NCI-H187 treated with DMSO at 0.1 percent for 48 hours (cell line): ENCODE measurements around the gene ADAMTSL2.

ENCODE experiments used
- DNase-seq: peaks from one replicate; lab custom pipeline; 2025; lab: John Stamatoyannopoulos, UW

ADAMTSL2 gene

DNA sequence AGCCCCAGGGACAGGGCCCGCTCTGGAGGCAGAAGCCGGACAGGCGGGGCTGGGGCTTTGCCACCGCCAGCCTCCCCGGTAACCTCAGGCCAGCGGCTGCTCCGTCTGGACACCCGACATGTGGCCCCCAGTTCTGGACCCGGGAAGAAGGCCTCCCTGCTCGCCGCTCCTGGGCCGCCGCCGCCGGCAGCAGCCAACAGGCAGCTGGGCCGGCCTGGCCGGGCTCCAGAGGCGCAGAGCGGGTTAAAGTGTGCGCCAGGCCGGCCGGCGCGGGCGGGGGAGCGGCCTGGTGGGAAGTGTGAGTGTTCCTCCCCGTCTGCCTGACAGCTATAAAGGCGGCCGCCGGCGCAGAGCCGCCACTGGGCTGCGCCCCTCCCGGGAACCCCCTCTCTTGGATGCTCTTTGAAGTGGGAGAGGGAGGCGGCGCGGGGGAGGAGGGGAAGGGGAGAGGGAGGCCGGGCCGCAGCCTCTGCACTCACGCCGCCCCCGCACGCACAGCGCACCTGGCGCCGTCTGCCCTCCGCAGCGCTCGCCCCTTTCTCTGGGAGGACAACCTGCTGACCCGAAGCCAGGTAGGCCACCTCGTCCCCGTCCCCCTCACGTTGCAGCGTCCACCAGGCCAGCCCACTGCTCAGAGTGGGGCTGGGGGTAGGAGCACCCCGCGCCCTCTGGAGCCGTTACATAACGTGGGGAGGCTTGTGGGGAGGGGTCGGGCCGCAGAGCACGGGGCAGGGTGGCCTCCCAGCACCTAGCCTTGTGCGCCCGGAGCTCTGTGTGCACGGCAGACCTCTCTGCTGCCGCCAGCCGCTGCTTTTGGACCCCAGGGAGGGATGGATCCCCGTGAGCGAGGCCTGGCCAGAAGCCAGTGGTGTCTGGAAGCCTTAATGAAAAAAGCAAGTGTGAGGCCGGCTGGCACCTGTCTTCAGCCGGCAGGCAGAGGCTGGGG lies at the start of gene ADAMTSL2:
Gene ADAMTSL2, plus strand, starts transcription at position 359 of the 946 bp plus-strand sequence. CDS start 2,009 bp downstream, outside the sequence.
- DNase-seq, result no peak

DNA sequence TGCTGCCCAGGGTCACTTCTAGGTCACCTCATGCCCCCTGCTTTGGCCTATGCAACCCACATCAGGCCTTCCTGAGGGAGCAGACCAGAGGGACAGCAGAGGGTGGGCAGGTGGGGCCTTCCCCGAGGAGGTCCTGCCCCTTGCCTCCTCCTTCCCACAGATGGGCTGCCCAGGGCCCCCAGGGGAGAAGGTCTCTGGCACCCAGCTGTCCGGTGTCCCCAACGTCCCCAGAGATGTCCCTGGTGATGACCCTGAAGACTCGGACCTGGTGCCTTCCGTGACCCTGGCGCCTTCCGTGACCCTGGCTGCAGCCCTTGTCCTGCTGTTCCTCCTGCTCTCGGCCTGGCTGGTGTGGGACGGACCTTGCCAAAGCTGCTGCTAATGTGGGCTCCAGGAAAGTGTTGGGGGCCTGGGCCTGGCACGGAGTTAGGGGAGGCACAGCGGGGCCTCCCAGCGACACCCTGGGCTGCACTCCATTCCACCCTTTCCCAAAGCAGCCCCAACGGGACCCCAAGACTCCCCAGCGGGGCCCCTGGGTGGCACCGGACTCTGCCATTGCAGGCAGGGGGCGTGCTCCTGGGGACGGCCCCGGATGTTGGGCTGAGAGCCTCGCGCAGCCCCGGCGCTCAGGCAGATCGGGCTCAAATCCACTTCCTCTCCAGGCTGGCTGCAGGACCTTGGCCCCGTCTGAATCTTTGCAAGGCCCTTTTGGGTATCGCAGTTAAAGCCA lies 48.8 kb upstream of the ADAMTSL2 start:
- no peak for DNase-seq

DNA sequence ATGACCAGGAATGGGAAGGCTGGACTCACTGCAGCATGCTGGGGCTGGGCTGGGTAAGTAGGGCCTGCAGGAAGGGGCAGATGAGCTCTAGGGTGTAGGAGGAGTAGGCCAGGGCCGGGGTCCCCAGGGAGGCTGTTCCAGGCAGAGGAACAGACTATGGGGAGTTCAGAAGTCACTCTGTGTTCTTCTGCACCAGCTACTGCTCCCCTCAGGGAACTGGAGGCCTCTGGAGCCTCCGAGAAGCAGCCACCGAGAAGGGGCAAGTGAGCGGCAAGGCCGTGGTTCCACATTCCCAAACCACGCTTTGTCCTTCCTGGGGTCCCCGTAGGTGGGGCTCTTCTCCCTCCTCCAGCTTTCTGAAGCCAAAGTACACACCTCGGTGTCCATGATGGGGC lies 47.2 kb upstream of the ADAMTSL2 start:
- no peak for DNase-seq

- DNase-seq, result no peak
Observed at GRCh38 chr9:133488686-133489252, 45.7 kb upstream of the ADAMTSL2 start.

GRCh38 chr9:133489253-133490190 lies 45.0 kb upstream of the ADAMTSL2 start:
- no peak for DNase-seq

DNA sequence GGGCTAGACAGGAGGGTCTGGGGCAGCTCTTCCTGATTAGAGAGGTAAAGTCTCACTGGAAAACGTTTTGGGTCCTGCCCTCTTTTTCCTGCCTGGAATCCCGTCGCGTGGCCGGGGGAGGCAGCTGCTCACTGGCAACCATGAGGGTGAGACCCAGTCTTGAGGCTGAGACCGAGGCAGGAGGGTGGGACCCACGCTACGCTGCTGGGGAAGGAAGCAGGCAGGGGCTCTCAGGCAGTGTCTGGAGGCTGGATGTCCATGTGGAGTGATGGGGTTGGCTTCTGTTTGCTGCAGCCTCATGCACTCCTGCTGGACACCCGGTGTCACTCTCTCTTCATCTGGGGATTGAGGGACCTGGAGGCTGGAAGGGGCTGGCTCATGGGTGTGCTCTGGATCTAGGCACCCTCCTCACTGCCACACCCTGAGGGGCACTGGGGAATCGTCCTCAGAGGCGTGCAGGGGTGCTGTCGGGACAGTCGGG lies 44.3 kb upstream of the ADAMTSL2 start:
- DNase-seq, result no peak

DNA sequence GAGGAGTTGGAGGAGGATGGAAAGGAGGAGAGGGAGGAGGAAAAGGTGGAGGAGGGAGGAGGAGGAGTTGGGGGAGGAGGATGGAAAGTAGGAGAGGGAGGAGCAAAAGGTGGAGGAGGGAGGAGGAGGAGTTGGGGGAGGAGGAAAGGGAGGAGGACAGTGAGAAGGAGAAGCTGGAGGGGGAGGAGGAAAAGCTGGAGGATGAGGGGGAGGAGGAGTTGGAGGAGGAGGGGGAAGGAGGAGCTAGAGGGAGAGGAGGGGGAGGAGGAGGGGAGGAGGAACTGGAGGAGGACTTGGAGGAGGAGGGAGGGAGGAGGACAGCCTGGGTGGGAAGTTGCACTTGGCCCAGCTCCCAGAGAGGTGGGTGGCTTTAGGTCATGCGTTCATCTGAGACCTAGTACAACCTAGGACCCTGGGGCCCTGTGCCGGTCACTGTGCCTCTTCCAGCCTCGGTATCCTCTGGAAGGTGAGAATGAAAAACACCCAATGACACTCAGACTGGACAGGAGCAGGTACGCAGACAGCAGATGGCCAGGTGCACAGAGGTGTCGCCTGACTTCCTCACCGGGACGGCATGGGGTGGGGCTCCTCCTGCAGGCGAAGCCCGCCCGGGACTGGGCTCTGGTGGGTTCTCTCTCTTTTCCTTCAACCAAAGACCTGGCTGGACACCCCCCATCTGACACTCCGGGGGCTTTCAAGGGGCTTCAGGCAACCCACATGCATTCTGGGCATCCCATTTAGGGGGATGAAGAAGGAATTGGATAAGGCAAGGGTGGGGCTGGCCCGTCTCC lies 43.4 kb upstream of the ADAMTSL2 start:
- no peak for DNase-seq

- DNase-seq, result no peak
Observed at GRCh38 chr9:133491656-133491925, 42.9 kb upstream of the ADAMTSL2 start.

DNA sequence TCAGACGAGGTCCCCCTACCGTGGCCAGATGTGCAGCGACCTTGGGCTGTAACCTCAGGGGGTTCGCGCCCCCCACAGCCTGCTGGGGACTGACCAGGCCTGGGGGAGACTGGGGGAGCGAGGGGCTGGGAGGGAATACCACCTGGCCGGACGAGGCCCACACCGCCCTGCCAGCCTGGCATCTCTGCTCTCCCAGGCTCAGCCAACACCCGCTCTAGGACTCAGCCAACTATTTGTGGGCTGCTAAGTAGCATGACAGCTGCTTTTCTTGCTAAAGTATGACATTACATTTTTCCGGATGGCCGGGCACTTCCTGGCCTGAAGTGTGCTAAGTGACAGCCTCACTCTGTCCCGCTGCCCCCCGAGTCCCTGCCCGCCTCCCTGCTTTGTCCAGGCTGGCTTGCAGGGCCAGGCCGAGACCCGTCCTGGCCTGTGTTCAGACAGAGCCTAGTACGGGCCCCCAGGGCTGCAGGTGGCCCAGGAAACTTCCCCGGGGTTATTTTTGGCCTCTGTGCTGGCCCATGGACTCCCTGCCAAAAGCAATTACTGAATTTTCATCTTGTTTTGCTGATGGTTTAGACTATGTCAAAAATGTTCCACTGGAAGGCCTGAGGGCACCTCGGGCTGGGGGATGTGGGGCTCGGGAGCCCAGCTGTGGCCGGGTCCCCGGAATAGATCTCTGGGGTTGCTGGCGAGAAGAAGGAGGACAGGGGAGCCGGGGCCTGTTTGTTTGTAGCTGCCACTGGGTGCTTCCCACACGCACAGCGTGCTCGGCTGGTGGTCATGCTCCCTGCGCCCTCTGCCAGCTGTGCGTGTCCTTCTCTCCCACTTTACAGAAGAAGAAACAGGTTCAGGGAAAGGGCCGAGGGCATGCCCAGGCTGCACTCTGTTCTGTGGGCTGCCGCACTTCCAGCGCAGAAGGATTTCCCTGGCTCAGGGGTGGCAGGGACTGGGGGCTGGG lies 42.2 kb upstream of the ADAMTSL2 start:
- no peak for DNase-seq

DNA sequence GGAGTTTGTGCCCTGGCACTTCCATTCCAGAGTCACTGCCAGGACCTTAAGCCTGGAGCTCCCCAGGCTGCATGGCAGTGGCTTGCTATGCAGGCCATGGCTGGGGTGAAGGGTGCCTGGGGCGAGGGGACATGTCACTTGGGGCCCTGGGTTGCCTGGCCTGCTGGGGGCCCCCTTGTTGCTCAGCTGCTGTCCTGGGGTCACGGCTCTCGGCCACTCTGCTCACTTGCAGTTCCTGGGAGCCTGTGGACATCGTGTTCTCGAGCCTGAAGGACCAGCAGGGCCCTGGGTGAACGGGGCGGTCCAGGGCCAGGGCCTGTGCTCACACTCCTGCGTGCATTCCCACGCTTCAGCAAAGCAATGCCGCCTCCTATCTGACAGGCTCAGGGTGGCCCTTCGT lies 41.1 kb upstream of the ADAMTSL2 start:
- DNase-seq, result no peak

DNA sequence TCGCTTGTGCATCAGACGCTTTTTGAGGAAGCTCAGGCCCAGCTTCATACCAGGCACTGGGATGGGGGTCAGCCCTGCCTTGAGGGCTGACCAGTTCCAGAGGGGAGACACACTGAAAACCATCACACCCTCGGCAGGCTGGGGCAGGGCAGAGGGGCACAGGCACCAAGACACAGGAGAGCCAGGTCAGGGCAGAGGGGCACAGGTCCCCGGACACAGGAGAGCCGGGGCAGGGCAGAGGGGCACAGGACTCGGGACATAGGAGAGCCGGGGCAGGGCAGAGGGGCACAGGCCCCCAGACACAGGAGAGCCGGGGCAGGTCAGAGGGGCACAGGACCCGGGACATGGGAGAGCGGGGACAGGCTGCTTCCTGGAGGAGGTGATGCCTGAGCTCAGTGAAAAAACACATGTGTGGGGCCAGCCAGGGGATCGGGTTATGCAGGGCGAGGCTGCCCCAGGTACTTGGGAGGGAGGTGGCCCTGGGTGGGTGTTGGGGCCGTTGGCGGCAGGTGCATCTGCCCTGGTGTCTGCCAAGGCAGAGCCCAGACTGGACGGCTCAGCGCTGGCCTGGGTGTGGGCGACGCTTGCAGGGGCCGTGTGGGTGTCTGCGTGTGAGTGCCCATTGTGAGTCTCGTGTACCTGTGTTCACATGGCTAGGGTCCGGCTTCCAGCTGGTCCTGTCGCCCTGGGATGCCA lies 40.5 kb upstream of the ADAMTSL2 start:
- no peak for DNase-seq

DNA sequence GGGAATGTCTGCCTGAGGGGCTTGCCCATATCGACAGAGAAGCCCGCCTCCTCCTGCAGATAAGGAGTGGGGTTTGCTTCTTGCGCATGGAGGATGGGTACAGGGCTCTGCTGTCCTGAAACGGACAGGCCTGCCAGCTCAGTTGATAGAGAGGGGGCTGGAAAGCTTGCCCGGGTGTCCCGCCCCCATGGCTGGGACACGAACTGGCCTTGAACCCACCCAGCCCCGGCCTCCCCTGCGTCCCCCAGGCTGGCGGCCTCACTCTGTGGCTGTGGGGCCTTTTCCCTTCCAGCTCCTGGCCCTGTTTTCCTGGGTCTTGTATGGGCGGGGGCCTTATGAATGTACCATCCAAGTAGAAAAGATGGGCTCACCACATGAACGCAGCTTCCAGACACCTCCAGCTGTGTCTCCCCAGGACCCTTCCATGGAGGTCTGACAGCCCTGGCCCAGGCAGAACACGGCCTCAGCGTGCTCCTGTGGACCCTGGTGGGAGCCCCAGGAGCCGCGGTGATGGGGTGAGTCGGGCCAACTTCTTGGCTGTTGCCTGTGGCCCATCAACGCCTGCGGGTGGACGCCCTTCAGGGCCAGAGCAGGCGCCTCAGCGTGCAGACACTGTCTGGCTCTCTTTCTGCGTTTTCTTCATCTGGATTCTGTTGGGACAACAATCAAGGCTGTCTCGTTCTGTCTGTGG lies 39.7 kb upstream of the ADAMTSL2 start:
- DNase-seq, result no peak

DNA sequence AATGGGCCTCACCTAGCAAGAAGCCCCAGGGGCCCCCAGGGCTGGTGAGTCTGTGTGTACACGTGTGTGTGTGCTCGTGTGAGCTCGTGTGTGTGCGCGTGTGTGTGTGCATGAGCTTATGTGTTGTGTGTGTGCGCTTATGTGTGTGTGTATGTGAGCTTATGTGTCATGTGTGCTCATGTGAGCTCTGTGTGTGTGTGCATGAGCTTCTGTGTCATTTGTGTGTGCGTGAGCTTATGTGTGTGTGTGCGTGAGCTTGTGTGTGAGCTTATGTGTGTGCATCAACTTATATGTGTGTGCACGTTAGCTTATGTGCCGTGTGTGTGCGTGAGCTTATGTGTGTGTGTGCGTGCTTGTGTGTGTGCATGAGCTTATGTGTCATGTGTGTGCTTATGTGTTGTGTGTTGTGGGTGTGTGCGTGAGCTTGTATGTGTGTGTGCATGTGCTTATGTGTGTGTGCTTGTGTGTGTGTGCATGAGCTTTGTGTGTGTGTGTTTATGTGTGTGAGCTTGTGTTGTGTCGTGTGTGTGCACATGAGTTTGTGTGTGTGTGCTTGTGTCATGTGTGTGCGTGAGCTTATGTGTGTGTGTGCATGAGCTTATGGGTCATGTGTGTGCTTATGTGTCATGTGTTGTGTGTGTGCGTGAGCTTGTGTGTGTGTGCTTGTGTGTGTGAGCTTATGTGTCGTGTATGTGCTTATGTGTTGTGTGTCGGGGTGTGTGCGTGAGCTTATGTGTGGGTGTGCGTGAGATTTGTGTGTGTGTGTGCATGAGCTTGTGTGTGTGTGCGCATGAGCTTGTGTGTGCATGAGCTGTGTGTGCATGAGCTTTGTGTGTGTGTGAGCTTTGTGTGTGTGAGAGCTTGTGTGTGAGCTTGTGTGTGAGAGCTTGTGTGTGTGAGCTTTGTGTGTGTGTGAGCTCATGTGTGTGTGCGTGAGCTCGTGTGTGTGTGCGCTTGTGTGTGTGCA lies 38.9 kb upstream of the ADAMTSL2 start:
- no peak for DNase-seq

GRCh38 chr9:133496861-133497842 lies 37.4 kb upstream of the ADAMTSL2 start:
- no peak for DNase-seq

- DNase-seq, result no peak
Observed at GRCh38 chr9:133499132-133499891, 35.2 kb upstream of the ADAMTSL2 start.
